ENCODE data around the gene FGD1.

The FGD1 gene

GRCh38 chrX:54473993-54474859, 21.8 kb downstream of the FGD1 start:
- no peak for DNase-seq (ENCODE audit: low read depth in 2 of 2, low spot score in 1 of 2)

- no peak for DNase-seq (ENCODE audit: low read depth in 2 of 2, low spot score in 1 of 2)
Observed at GRCh38 chrX:54470054-54470760, 25.8 kb downstream of the FGD1 start.

GRCh38 chrX:54452920-54453319, 43.1 kb downstream of the FGD1 start:
- no peak for DNase-seq (ENCODE audit: low read depth in 2 of 2, low spot score in 1 of 2)

GRCh38 chrX:54449929-54450328, 46.1 kb downstream of the FGD1 start:
- no peak for DNase-seq (ENCODE audit: low read depth in 2 of 2, low spot score in 1 of 2)

GRCh38 chrX:54447461-54447860, 48.6 kb downstream of the FGD1 start:
- no peak for DNase-seq (ENCODE audit: low read depth in 2 of 2, low spot score in 1 of 2)

GRCh38 chrX:54446084-54446483, 50.0 kb downstream of the FGD1 start:
- no peak for DNase-seq (ENCODE audit: low read depth in 2 of 2, low spot score in 1 of 2)

GRCh38 chrX:54444752-54445151, 51.3 kb downstream of the FGD1 start:
- no peak for DNase-seq (ENCODE audit: low read depth in 2 of 2, low spot score in 1 of 2)

GRCh38 chrX:54442790-54443189, 53.2 kb downstream of the FGD1 start:
- no peak for DNase-seq (ENCODE audit: low read depth in 2 of 2, low spot score in 1 of 2)

- DNase-seq (ENCODE audit: low read depth in 2 of 2, low spot score in 1 of 2) = peak; percentile 26 to 54
Observed at GRCh38 chrX:54439960-54440871, 55.8 kb downstream of the FGD1 start, which contains the start of gene TSR2. TSR2 (plus strand) TSS chrX:54440404; CDS start chrX:54440422, 18 bp downstream.

GRCh38 chrX:54435121-54435520, 60.9 kb downstream of the FGD1 start:
- DNase-seq (ENCODE audit: low read depth in 2 of 2, low spot score in 1 of 2) = no peak

GRCh38 chrX:54430519-54430918, 65.5 kb downstream of the FGD1 start:
- no peak for DNase-seq (ENCODE audit: low read depth in 2 of 2, low spot score in 1 of 2)

- no peak for DNase-seq (ENCODE audit: low read depth in 2 of 2, low spot score in 1 of 2)
Observed at GRCh38 chrX:54427837-54428424, 68.1 kb downstream of the FGD1 start.

GRCh38 chrX:54423161-54423888, 72.7 kb downstream of the FGD1 start:
- no peak for DNase-seq (ENCODE audit: low read depth in 2 of 2, low spot score in 1 of 2)

- no peak for DNase-seq (ENCODE audit: low read depth in 2 of 2, low spot score in 1 of 2)
Observed at GRCh38 chrX:54422168-54422567, 73.9 kb downstream of the FGD1 start.

GRCh38 chrX:54419559-54420302, 76.3 kb downstream of the FGD1 start:
- DNase-seq (ENCODE audit: low read depth in 2 of 2, low spot score in 1 of 2) = no peak

GRCh38 chrX:54416965-54417364, 79.1 kb downstream of the FGD1 start:
- DNase-seq (ENCODE audit: low read depth in 2 of 2, low spot score in 1 of 2) = no peak

- DNase-seq (ENCODE audit: low read depth in 2 of 2, low spot score in 1 of 2) = no peak
Observed at GRCh38 chrX:54415534-54416350, 80.3 kb downstream of the FGD1 start.

- no peak for DNase-seq (ENCODE audit: low read depth in 2 of 2, low spot score in 1 of 2)
Observed at GRCh38 chrX:54413753-54414152, 82.3 kb downstream of the FGD1 start.

- no peak for DNase-seq (ENCODE audit: low read depth in 2 of 2, low spot score in 1 of 2)
Observed at GRCh38 chrX:54411732-54412131, 84.3 kb downstream of the FGD1 start.
